ENCODE data around the gene GDF15.

The GDF15 gene

GRCh38 chr19:18417250-18418028 is 31.5 kb downstream of the GDF15 start:
- no peak for TF ChIP-seq TCF4 (CRISPR knock-in tag; IDR thresholded peaks at IDR 0.05; ENCODE audit: borderline replicate concordance)
- TF ChIP-seq GLIS3 (CRISPR knock-in tag; IDR thresholded peaks at IDR 0.05) = no peak
- TF ChIP-seq PATZ1 (CRISPR knock-in tag; IDR thresholded peaks at IDR 0.05; ENCODE audit: borderline replicate concordance) = peak; percentile 98
- 0 out of 2 replicates have a peak, but pooled peaks have one; percentile 64 for TF ChIP-seq CSDC2 (CRISPR knock-in tag; IDR thresholded peaks at IDR 0.05)
- TF ChIP-seq, protein P1, sequence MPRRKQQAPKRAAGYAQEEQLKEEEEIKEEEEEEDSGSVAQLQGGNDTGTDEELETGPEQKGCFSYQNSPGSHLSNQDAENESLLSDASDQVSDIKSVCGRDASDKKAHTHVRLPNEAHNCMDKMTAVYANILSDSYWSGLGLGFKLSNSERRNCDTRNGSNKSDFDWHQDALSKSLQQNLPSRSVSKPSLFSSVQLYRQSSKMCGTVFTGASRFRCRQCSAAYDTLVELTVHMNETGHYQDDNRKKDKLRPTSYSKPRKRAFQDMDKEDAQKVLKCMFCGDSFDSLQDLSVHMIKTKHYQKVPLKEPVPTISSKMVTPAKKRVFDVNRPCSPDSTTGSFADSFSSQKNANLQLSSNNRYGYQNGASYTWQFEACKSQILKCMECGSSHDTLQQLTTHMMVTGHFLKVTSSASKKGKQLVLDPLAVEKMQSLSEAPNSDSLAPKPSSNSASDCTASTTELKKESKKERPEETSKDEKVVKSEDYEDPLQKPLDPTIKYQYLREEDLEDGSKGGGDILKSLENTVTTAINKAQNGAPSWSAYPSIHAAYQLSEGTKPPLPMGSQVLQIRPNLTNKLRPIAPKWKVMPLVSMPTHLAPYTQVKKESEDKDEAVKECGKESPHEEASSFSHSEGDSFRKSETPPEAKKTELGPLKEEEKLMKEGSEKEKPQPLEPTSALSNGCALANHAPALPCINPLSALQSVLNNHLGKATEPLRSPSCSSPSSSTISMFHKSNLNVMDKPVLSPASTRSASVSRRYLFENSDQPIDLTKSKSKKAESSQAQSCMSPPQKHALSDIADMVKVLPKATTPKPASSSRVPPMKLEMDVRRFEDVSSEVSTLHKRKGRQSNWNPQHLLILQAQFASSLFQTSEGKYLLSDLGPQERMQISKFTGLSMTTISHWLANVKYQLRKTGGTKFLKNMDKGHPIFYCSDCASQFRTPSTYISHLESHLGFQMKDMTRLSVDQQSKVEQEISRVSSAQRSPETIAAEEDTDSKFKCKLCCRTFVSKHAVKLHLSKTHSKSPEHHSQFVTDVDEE (CRISPR knock-in tag; IDR thresholded peaks at IDR 0.05) = no peak
- TF ChIP-seq ZFP3 (CRISPR knock-in tag; IDR thresholded peaks at IDR 0.05) = 0 out of 2 replicates have a peak, but pooled peaks have one; percentile 37
- ATAC-seq = peak; percentile 70

DNA sequence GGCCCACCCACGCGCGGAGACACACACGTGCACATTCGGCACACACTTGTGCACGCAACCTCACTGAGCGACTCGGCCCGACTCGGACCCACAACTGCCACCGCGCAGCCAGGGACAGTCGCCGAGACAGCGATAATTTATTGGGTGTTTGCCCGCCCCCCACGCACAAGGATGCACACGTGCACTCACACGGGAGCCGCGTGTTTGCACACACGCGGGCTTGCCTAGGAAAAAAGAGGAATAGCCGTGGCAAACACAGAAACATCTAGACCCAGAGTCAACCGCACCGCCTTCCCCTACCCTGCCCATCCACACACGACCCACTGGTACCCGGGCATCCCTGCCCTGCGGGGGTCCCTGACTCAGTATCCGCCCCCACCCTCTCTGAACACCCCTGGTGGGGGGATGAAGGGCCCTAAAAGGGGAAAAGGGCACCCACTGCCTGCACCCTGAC is 32.1 kb downstream of the GDF15 start:
- ATAC-seq = no peak
- TF ChIP-seq OSR1 (CRISPR knock-in tag; IDR thresholded peaks at IDR 0.05) = no peak
- TF ChIP-seq ZNF565 (CRISPR knock-in tag; conservative IDR thresholded peaks at IDR 0.05; ENCODE audit: low read depth) = no peak

DNA sequence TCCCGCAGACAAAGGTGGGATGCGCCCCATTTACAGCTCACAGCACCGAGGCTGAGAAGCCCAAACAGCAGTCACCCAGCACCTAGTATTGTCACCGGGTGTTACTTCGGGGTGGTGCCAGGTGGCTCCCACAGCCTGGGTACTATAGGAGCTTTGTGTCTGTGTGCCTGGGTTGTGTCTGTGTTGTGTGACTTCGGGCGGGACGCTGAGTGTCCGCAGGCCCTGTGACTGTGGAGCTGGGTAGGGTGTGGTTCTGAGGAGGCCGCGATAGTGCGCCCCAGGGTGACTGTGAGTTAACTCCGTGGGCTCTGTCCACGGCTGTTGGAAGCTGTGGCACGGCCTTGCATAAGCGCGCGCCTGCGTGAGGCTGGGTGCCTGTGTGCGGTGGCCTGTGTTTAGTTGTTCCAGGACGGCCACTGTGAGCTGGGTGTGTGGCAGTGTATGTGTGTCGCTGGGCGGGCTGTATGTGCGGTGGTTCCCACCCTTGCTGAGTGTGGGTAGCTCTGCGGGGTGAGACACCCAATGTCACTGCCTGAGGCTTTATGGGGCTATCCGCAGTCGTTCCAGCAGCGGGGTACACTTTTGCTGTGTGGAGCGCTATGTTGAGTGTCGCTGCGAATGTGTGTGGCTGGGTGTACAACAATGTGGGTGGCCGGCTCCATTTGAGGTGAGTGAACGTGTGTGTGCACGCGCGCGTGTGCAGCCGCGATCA is 32.7 kb downstream of the GDF15 start:
- TF ChIP-seq TCF4 (CRISPR knock-in tag; IDR thresholded peaks at IDR 0.05; ENCODE audit: borderline replicate concordance) (no peak), CSRNP3 (CRISPR knock-in tag; IDR thresholded peaks at IDR 0.05) (no peak), PATZ1 (CRISPR knock-in tag; IDR thresholded peaks at IDR 0.05; ENCODE audit: borderline replicate concordance) (no peak), ZFP3 (CRISPR knock-in tag; IDR thresholded peaks at IDR 0.05) (no peak), ISL1 (CRISPR knock-in tag; IDR thresholded peaks at IDR 0.05) (no peak), ZNF8 (CRISPR knock-in tag; IDR thresholded peaks at IDR 0.05) (no peak), ZC3H10 (CRISPR knock-in tag; IDR thresholded peaks at IDR 0.05) (no peak), PPARA (CRISPR knock-in tag; IDR thresholded peaks at IDR 0.05; ENCODE audit: borderline replicate concordance) (no peak), ESRRG (CRISPR knock-in tag; IDR thresholded peaks at IDR 0.05) (no peak), OSR1 (CRISPR knock-in tag; IDR thresholded peaks at IDR 0.05) (no peak), CSDC2 (CRISPR knock-in tag; IDR thresholded peaks at IDR 0.05) (no peak), TOX (CRISPR knock-in tag; IDR thresholded peaks at IDR 0.05; ENCODE audit: borderline replicate concordance) (no peak), GLIS3 (CRISPR knock-in tag; IDR thresholded peaks at IDR 0.05) (no peak), POU6F1 (CRISPR knock-in tag; IDR thresholded peaks at IDR 0.05; ENCODE audit: borderline replicate concordance, low read depth) (no peak), SNAI2 (CRISPR knock-in tag; IDR thresholded peaks at IDR 0.05) (no peak)
- TF ChIP-seq, protein P1 (CRISPR knock-in tag; IDR thresholded peaks at IDR 0.05) = no peak
- no peak for ATAC-seq

Measured in SK-N-SH treated with all-trans-retinoic acid at 6 μM for 48 hours (cell line).